NCI-H2196 (cell line): ENCODE data around the gene BBS7.

Source experiments
- DNase-seq: peaks from one replicate; lab custom pipeline; 2025; ENCODE audit not compliant: unreplicated experiment; lab: John Stamatoyannopoulos, UW

Gene BBS7

GRCh38 chr4:121794505-121795188 is 75.6 kb downstream of the BBS7 start:
- no peak for DNase-seq

DNA sequence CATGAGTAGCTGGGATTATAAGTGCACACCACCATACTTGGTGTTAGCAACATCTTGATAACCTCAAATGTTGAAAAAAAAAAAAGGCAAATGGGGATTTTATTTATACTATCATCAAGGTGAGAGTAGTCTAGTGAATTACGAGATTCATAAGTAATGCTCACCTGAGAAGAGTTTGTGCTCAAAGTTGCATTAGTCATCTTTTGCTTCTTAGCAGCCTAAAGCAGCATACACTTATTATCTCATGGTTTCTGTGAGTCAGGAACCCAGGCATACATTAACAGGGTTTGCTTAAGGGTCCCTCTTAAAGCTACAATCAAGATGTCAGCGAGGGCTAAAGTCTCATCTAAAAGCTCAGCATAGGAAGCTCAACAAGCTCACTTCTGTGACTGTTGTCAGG is 77.3 kb downstream of the BBS7 start:
- no peak for DNase-seq

GRCh38 chr4:121791481-121791880 is 78.8 kb downstream of the BBS7 start:
- DNase-seq: no peak

DNA sequence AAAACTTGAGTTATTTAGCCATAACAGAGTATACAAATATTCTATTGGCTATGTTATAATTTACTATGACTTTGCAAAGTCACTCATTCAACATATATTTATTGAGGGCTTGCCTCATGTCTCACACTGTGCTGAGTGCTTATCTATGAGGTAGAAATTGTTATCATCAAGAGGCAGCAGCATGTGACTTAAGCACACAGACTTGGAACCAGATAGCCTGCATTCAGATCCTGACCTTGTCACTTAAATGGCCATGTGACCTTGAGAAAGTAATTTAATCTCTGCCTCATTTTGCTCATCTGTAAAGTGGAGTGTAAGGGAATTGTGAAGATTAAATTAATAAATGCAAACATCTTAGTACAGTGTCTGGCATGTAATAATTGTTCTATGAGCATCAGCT is 79.3 kb downstream of the BBS7 start:
- DNase-seq: no peak

DNA sequence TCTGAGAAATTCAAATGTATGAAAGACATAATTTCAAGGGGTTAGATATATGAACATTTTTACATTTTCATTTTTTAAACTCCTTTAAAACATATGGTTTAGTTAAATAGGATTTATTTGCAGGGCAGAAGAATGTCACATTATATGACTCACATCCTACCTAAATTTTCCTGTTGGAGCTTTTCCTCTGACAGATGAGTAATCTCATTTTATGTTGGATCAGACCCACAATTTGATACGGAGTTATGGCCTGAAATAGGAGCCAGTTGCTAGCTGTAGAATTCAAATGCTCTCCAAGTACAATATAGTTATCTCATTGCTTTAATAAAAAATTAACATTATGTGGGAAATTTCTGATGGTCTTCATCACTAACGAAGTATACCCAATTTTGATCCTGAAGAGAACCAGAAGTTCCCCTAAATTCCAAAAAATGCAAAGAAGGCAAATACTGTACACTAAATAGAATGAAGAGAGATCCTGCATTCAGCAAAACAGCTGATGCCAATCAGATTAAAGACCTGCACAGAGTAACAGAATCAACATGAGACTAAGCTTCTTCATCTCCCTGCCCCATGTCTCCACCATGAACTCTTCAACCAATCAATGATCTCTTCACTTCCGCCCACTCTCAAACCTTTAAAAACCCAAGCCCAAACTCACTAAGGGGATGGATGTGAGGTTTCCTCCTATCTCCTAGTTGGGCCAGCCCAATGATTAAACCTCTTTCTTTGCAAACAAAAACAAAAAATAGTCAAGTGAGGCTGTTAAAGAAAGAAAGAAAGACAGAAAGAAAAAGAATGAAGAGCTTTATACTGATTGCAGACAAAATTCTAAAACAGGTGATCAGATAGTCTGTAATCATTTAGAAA is 80.1 kb downstream of the BBS7 start:
- no peak for DNase-seq

GRCh38 chr4:121789455-121789854 is 80.8 kb downstream of the BBS7 start:
- no peak for DNase-seq

- no peak for DNase-seq
Observed at GRCh38 chr4:121788896-121789295, 81.4 kb downstream of the BBS7 start.

DNA sequence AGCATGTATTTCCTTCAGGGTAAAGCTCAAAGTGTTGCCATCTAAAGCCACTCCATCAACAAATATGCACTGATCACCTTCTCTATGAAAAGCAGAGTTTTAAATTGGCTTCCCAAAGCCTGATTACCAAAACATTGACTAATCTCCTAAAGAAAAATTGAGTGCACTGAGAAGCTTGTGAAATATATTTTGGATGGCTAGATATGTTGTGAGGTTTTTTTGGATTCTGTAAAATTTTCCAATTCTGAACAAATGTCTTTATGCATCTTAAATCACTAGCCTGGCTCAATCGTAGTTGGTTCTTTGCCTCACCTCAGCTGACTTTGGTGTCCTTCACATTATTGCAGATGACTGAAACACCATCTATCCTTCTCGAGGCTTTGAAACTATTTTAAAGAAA is 84.1 kb downstream of the BBS7 start:
- no peak for DNase-seq

DNA sequence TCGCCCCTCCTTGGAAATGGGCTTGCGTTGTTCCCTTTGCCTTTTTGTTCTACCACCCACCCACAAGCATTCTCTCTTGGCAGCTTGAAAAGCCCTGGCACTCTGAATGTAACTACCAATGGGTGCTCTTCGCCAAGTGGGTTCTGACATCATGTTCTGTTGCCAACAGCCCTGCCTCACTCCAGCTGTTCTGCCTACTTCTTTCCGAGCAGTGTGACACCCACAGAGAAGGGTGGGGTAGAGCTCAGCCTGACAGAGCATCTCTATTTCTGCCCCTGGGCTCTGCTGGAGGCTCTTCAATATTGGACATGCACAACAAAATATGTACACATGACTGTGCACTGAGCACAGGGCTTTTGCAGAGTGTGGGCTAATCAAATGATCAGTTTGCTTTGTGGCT is 84.8 kb downstream of the BBS7 start:
- DNase-seq: no peak

DNA sequence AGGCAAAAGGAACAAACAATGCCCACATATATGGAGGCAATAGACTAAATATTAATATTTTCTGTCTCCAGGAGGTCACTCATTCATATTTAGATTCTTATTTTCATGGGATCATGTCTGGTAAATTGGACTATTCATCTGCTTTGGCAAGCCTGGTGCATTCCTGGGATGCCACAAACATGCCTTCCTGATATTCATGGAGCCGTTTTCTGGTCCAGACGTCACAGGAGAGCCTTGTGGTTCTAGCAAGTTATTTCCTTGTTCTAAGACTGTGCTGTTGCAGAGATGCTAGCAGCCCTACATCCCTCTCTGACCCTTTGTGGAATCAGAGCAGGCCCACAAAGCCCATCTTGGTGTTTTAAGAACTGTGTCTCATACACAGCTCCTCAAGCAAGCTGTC is 85.3 kb downstream of the BBS7 start:
- no peak for DNase-seq

- DNase-seq: no peak
Observed at GRCh38 chr4:121784401-121784800, 85.9 kb downstream of the BBS7 start.

GRCh38 chr4:121783210-121783609 is 87.1 kb downstream of the BBS7 start:
- DNase-seq: no peak

DNA sequence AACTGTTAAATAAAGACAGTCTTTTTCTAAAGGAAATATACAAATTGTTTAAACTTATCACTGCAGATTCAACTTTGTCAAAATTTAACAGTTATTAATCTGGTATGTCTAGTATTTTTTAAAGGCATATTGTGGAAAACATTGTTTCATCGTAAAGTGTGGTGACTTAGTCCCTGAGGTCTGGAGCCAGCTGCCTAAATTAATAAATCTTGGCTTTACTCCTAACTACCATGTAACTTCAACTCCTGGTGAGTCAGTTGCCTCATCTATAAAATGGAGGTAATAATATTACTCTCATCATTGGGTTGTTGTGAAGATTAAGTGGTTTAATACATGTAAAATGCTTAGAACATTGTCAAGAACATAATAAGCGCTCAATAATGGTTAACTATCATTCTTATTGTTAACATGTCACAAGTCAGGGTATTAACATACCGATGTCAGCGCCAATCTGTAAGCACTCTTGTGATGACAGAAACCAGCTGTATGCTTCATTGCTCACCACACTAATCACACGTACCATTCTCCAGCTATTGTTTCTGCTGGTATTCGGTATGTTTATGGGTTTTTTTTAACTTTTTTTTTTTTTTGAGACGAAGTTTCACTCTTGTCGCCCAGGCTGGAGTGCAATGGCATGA is 91.2 kb downstream of the BBS7 start:
- DNase-seq: no peak

GRCh38 chr4:121777625-121778024 is 92.6 kb downstream of the BBS7 start:
- DNase-seq: no peak

- no peak for DNase-seq
Observed at GRCh38 chr4:121776610-121777401, 93.5 kb downstream of the BBS7 start.
